GM11168 (cell line): ENCODE results near the gene EGLN3.
"Not testable (repeated sequence)": the region's sequence is repeated elsewhere in the genome, so short reads cannot be mapped to it uniquely, and the experiment has no call there.

ENCODE experiments used
- in situ Hi-C: fragments of 300-500 bp; cut with MboI; formaldehyde crosslinking; loops from one replicate; pipeline ENCODE4 v1.12.0; 2022; ENCODE audit warnings: low sequenced_read_pairs; ENCODE audit not compliant: unreplicated experiment

The EGLN3 gene

DNA sequence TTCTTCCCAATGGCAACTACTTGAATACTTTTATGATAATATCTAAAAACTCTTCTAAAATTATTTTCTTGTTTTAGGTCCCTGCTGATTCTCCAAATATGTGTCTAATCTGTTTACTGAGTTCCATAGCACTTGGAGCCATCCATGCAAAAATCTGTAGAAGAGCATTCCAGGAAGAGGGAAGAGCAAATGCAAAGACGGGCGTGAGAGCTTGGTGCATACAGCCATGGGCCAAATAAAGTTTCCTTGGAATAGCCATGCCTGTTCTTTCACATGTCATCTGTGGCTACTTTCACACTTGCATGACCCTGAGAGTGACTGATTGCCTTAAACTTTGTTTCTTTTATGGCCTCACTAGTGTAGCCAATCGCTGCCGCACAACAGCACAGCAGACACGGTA, 13.0 kb upstream of the EGLN3 start:
- in situ Hi-C loops, result no loop called here

DNA sequence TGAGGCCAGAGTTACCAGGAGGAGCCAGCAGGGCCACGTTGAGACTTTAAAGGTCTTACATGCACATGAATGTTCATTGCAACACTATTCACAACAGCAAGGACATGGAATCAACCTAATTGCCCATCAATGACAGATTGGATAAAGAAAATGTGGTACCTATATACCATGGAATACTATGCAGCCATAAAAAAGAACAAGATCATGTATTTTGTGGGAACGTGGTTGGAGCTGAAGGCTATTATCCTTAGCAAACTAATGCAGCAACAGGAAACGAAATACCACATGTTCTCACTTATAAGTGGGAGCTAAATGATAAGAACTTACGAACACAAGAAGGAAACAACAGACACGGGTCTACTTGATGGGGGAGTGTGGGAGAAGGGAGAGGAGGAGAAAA, 11.6 kb upstream of the EGLN3 start:
- in situ Hi-C loops, result not testable (repeated sequence)

DNA sequence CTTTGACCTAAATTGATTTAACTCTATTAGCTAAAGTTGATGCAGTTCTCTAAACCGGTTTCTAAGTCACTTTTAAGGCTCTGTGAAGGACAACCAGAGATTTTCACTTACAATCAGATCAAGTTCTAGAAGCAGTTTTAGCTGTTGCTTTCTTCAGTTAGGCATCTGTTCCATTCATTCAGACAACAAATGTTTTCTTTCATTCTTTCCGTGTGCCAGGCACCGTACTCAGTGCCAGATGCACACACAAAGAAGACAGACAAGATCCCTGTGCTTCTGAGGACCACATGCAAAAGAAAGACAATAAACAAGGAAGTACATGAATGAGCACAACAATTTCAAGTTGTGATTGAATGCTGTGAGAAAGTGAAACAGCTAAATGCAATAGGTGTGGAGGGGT, 11.1 kb upstream of the EGLN3 start:
- in situ Hi-C loops, result no loop called here

DNA sequence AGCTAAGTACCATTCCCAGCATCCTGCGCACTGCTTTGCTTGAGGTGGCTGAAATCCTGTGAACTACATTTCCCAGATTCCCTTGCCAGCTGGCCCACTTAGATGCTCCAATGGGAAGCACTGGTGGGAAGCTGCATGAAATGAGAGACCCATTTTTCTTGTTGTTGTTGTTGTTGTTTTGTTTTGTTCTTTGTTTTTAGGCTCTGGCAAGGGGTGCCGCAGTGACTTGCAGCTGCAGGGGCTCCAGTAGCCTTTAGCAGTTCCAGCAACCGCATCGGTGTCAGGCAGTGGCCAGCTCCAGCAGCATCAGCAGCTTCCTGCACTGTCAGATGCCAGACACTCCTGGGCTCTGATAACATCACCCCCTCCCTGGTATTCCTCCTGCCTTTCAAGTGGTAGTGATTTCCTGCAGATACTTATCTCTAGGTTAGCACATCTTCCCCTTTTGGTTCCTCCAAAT, 8.8 kb upstream of the EGLN3 start:
- in situ Hi-C loops, result no loop called here

GRCh38 chr14:33958605-33959226, 7.8 kb upstream of the EGLN3 start:
- in situ Hi-C loops, result no loop called here

- in situ Hi-C loops, result no loop called here
These were observed 7.1 kb upstream of the EGLN3 start for GRCh38 chr14:33957993-33958392.

- in situ Hi-C loops, result no loop called here
These were observed 6.4 kb upstream of the EGLN3 start for GRCh38 chr14:33957299-33957698.

GRCh38 chr14:33956640-33957039, 5.8 kb upstream of the EGLN3 start:
- in situ Hi-C loops, result no loop called here

DNA sequence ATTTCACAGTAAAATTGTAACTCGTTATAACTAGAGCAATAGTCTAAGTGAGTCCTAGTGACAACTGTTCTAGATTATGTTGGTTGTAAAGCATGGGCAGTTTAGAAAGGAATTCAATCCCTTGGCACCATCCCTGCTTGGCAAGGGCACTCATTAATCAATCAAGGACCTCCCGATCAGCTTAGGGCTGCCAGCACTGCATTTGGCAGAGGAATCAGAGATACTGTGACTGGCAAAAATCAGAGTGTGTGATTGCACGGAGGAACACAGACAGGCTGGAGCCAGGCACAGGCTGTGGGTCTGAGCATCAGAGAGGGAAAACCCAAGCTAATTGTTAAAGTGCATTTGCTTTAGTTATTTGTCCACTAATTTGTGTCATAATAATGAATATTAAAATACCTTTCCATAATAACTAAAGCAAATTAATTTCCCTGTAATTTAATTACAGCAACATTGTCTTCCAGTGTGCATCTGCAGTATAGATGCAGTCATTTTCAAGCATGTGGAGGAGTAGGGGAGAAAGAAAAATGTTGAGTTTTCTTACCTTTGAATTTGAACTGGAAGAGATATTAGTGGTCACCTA, 3.2 kb upstream of the EGLN3 start:
- in situ Hi-C loops, result no loop called here

GRCh38 chr14:33952541-33952940, 1.7 kb upstream of the EGLN3 start:
- in situ Hi-C loops, result no loop called here

- in situ Hi-C loops, result no loop called here
These were observed 438 bp upstream of the EGLN3 start for GRCh38 chr14:33951183-33951840.

DNA sequence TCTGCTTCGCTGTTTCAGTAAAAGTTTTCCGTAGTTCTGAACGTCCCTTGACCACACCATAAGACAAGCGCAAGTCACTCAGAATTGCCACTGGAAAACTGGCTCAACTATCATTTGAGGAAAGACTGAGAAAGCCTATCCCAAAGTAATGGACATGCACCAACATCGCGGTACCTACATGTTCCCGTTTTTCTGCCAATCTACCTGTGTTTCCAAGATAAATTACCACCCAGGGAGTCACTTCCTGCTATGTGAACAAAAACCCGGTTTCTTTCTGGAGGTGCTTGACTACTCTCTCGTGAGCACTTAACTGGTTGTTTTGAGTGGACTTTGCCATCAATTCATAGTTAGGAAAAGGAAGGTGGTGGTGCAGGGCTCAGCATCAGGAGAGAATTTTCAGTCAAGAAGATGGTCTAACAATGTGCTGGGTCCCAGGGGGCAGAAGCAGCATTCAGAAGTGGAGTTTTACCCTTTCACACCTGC, 1.4 kb downstream of the EGLN3 start:
- in situ Hi-C loops, result no loop called here

GRCh38 chr14:33948869-33949408, 1.9 kb downstream of the EGLN3 start:
- in situ Hi-C loops, result no loop called here

- in situ Hi-C loops, result no loop called here
These were observed 2.6 kb downstream of the EGLN3 start for GRCh38 chr14:33948145-33948868.

DNA sequence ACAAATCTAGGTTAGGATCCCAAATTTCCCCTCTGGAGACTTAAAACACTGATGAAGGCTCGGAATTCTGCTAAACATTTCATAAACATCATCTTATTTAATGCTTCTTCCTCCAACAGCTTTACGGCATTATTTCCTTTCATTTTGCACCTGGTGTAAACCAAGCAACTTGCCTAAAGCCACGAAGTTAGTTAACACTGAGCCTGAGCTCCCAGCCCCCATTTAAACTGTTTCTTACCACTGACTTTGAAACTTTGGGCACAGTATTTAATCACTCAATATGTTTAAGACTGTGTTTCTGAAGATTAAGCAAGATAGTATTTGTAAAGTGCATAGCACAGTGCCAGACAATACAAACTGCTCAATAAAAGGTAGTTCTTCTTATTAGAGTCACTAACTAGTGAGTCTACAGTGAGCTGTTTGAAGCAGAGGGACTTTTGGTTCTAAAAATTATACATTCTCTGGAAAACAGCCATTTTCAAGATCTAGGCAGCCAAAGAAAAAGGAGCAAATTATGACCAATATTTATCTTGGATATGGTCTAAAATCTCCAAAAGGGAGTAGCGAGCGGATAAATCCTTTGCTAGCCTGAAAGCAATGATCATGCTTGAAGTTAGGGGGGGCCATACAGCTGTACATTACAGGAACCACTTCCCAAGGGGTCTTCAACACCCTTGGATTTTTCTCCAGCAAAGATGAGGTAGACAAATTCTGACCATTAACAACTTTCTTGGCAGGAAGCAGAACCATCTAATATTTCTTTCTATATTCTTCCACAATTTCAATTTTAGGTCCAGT, 4.0 kb downstream of the EGLN3 start:
- in situ Hi-C loops, result no loop called here

DNA sequence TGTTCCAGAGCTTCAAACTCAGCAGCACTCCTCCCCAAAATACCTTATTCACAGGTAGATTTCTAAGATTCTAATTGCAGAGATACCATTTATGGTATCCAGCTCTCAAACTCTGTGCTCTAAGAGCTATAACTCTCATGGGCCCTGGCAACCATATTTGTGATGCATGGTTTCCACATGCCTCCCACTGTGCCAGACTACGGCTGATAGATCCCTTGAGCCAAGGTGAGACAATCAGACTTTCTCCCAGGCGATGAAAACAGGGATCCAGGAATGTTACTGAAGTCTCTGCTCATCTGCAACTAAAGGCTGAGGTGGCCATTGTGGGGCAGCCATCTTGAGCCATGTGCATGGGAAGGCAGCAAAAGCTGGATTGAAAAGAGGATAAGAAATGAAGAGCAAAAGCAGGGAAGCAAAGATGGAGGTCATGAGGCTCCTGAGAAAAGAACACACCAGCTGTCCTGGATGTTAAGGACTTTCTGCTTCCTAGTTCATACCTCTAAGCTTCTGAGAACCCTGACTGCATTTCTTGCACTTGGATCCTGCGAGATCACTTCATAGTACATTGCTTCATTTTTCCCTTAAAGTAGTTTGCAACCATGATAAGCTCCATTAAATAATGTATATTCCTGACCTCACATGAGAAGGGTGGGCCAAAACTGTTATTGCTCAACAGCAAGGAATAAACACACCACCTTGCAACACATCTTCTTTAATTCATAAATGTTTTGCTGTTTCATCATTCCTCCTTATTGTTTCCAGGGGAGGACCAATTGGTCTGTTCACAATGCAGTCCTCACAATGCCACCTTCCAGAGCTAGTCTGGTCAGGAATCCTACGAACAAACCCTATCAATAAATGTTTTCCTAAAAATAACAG, 5.4 kb downstream of the EGLN3 start:
- in situ Hi-C loops, result no loop called here

GRCh38 chr14:33943096-33943883, 7.6 kb downstream of the EGLN3 start:
- in situ Hi-C loops, result no loop called here

GRCh38 chr14:33941718-33942117, 9.2 kb downstream of the EGLN3 start:
- in situ Hi-C loops, result no loop called here
